Measurements from ENCODE around the gene TTC7B. TPM values are rescaled to one million over a fixed set of nuclear protein-coding genes. Genes with fewer than 3 reads are reported as not detected.

The TTC7B gene
- total and polyA plus RNA-seq, 2 of the 13 experiments (the other 11 are each of a cell fraction or from before 2014, with no cell fraction given), result 1.3 to 3.2 TPM

DNA sequence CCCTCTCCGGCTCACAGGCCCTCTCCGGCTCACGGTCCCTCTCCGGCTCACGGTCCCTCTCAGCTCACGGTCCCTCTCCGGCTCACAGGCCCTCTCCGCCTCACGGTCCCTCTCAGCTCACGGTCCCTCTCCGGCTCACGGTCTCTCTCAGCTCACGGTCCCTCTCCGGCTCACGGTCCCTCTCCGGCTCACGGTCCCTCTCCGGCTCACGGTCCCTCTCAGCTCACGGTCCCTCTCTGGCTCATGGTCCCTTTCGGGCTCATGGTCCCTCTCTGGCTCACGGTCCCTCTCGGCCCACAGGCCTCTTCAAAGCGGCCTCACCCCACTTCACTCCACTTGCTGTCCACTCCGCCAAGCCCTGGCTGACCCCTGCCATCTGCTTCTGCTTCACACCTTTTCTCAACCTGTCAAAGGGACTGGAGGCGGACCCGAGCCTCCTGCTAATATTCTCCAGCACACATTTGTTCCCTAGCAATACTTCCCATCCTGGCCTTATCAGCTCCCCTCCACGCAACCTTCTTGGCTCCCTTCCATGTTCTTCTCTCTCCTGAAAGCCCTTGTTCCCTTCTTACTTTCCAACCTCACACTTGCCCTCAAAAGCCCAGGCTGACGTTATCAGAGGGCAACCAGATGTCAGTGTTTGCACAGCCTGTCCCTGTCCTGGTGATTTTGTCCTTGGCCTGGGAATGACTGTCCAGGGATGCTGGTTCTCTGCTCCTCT is 242.7 kb downstream of the TTC7B start (continued):
- TF ChIP-seq, protein P1, sequence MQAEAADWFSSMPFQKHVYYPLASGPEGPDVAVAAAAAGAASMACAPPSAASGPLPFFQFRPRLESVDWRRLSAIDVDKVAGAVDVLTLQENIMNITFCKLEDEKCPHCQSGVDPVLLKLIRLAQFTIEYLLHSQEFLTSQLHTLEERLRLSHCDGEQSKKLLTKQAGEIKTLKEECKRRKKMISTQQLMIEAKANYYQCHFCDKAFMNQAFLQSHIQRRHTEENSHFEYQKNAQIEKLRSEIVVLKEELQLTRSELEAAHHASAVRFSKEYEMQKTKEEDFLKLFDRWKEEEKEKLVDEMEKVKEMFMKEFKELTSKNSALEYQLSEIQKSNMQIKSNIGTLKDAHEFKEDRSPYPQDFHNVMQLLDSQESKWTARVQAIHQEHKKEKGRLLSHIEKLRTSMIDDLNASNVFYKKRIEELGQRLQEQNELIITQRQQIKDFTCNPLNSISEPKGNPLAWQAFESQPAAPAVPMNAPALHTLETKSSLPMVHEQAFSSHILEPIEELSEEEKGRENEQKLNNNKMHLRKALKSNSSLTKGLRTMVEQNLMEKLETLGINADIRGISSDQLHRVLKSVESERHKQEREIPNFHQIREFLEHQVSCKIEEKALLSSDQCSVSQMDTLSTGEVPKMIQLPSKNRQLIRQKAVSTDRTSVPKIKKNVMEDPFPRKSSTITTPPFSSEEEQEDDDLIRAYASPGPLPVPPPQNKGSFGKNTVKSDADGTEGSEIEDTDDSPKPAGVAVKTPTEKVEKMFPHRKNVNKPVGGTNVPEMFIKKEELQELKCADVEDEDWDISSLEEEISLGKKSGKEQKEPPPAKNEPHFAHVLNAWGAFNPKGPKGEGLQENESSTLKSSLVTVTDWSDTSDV (CRISPR knock-in tag; IDR thresholded peaks at IDR 0.05), result no peak
- TF ChIP-seq U2AF2 (IDR thresholded peaks at IDR 0.05; ENCODE audit: low read depth, low read length) (no peak), JUN (CRISPR knock-in tag; IDR thresholded peaks at IDR 0.05) (no peak), ZKSCAN5 (CRISPR knock-in tag; IDR thresholded peaks at IDR 0.05) (no peak)

- Histone ChIP-seq H3K9me3 (ENCODE audit: low read length) (no peaks in the 10 kb centered on the region), H3K9ac (ENCODE audit: insufficient read depth, low read depth, low read length) (no peak overlapping the region), H3K4me2 (ENCODE audit: low read depth, low read length) (no peak overlapping the region), H3K79me2 (ENCODE audit: insufficient read depth, low read length) (no peaks in the 10 kb centered on the region), H3K27me3 (ENCODE audit: control insufficient read depth in 1 of 2, insufficient read depth in 2 of 2, low read length in 2 of 2) (peaks cover 0 to 1% of the 10 kb centered on the region in 2 experiments; a peak in 1 of 5 replicates), H3K4me1 (ENCODE audit: insufficient read depth, low read length) (no peaks in the 10 kb centered on the region), H3K27ac (ENCODE audit: extremely low read length, insufficient read depth, low read length) (no peak overlapping the region), H3K36me3 (replicated peaks in 1 of 2; ENCODE audit: control insufficient read depth in 1 of 2, insufficient read depth in 2 of 2, low read length in 2 of 2) (no peaks in the 10 kb centered on the region), H2AFZ (ENCODE audit: low read length) (no peak overlapping the region), H3K4me3 (replicated peaks in 1 of 3; ENCODE audit: insufficient read depth in 1 of 3, low read depth in 2 of 3, low read length in 3 of 3) (no peak overlapping the region), H4K20me1 (ENCODE audit: insufficient read depth, low read length) (no peaks in the 10 kb centered on the region)
- CTCF ChIA-PET (ENCODE audit: low intra/inter-chr PET ratio, low total read pairs), result no interaction called here
- no peak for FAIRE-seq
- TF ChIP-seq FOXO1 (CRISPR knock-in tag; IDR thresholded peaks at IDR 0.05), result no peak
- no peak for TF ChIP-seq HOXA3 (CRISPR knock-in tag; IDR thresholded peaks at IDR 0.05)
- TF ChIP-seq, protein P2, sequence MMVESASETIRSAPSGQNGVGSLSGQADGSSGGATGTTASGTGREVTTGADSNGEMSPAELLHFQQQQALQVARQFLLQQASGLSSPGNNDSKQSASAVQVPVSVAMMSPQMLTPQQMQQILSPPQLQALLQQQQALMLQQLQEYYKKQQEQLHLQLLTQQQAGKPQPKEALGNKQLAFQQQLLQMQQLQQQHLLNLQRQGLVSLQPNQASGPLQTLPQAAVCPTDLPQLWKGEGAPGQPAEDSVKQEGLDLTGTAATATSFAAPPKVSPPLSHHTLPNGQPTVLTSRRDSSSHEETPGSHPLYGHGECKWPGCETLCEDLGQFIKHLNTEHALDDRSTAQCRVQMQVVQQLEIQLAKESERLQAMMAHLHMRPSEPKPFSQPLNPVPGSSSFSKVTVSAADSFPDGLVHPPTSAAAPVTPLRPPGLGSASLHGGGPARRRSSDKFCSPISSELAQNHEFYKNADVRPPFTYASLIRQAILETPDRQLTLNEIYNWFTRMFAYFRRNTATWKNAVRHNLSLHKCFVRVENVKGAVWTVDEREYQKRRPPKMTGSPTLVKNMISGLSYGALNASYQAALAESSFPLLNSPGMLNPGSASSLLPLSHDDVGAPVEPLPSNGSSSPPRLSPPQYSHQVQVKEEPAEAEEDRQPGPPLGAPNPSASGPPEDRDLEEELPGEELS (CRISPR knock-in tag; IDR thresholded peaks at IDR 0.05), result no peak
- no peak for TF ChIP-seq POLR2AphosphoS2 (IDR thresholded peaks at IDR 0.05; ENCODE audit: low read depth, low read length)
- TF ChIP-seq MEF2D (CRISPR knock-in tag; IDR thresholded peaks at IDR 0.05), result no peak
- TF ChIP-seq ATF5 (CRISPR knock-in tag; IDR thresholded peaks at IDR 0.05; ENCODE audit: low read depth), result no peak
- no TSS peak for BruUV-seq (replicated peaks)
- ATAC-seq, result no peak
- POLR2A ChIA-PET, result no interaction called here
- in situ Hi-C loops (cut with HindIII; ENCODE audit: extremely low pct_ligation_motif_present, low pct_unique_long_range_greater_than_20kb) (no loop called here), intact Hi-C loops (cut with micrococcal nuclease; ENCODE audit: unreplicated experiment) (no loop called here)
- WGBS (ENCODE audit: low lambda C conversion rate), result 43% methylated on average over 11 of the region's 11 CpGs
- DNase-seq (ENCODE audit: low spot score), result no peak
These were observed 243.6 kb downstream of the TTC7B start for GRCh38 chr14:90572441-90573150.
